Trophoblast cell (in vitro differentiated cells and primary cell): ENCODE measurements around the gene CFAP100.

Experiments
- DNase-seq, 2 donors: peaks; one replicate each; pipeline ENCODE4 v3.0.0-alpha.2; 2016
- H2AFZ ChIP-seq: 2 replicates; pipeline ENCODE4 v1.6.1; 2013; ENCODE audit warnings: low read length, moderate library complexity, mild to moderate bottlenecking; ENCODE audit not compliant: insufficient read depth, poor library complexity
- H2AK5ac ChIP-seq: 2 replicates; pipeline ENCODE4 v1.6.1; 2013; ENCODE audit warnings: mild to moderate bottlenecking, low read length
- H2BK120ac ChIP-seq: 2 replicates; pipeline ENCODE4 v1.6.1; 2013; ENCODE audit warnings: low read length, mild to moderate bottlenecking, moderate library complexity; ENCODE audit not compliant: insufficient read depth, poor library complexity
- H2BK12ac ChIP-seq: 2 replicates; pipeline ENCODE4 v1.6.1; 2013; ENCODE audit warnings: mild to moderate bottlenecking, low read length, moderate library complexity
- H2BK5ac ChIP-seq: 2 replicates; pipeline ENCODE4 v1.6.1; 2013; ENCODE audit warnings: low read length, low read depth, moderate library complexity, mild to moderate bottlenecking; ENCODE audit not compliant: poor library complexity
- H3K14ac ChIP-seq: 2 replicates; pipeline ENCODE4 v1.6.1; 2013; ENCODE audit warnings: mild to moderate bottlenecking, low read length
- H3K18ac ChIP-seq: 2 replicates; pipeline ENCODE4 v1.6.1; 2013; ENCODE audit warnings: mild to moderate bottlenecking, low read length
- H3K23ac ChIP-seq: 2 replicates; pipeline ENCODE4 v1.6.1; 2013; ENCODE audit warnings: low read length
- H3K27ac ChIP-seq: 2 replicates; pipeline ENCODE4 v1.5.1; 2013; ENCODE audit warnings: low read depth, mild to moderate bottlenecking, inconsistent platforms, low read length, moderate library complexity
- H3K27me3 ChIP-seq: 2 replicates; pipeline ENCODE4 v1.6.1; 2013; ENCODE audit warnings: inconsistent platforms, mild to moderate bottlenecking, low read length, moderate library complexity; ENCODE audit not compliant: insufficient read depth
- H3K36me3 ChIP-seq, 2 experiments: 1 replicate in 1 of 2; 2 replicates in 1 of 2; pipeline ENCODE4 v1.6.1; 2013; ENCODE audit warnings: low read length in 2 of 2, mild to moderate bottlenecking in 2 of 2, moderate library complexity in 1 of 2; ENCODE audit not compliant: insufficient read depth in 2 of 2, control insufficient read depth in 1 of 2
- H3K4ac ChIP-seq: 2 replicates; pipeline ENCODE4 v1.6.1; 2013; ENCODE audit warnings: low read depth, mild to moderate bottlenecking, low read length, moderate library complexity
- H3K4me1 ChIP-seq, 2 experiments: 1 replicate in 1 of 2; 2 replicates in 1 of 2; pipeline ENCODE4 v1.6.1; 2013; ENCODE audit warnings: low read length in 2 of 2, mild to moderate bottlenecking in 2 of 2, moderate library complexity in 1 of 2; ENCODE audit not compliant: insufficient read depth in 2 of 2, control insufficient read depth in 1 of 2
- H3K4me2 ChIP-seq: 2 replicates; pipeline ENCODE4 v1.6.1; 2013; ENCODE audit warnings: inconsistent platforms, mild to moderate bottlenecking, low read length, moderate library complexity
- H3K4me3 ChIP-seq: 2 replicates; pipeline ENCODE4 v1.5.1; 2013; ENCODE audit warnings: mild to moderate bottlenecking, low read depth, low read length, inconsistent platforms
- H3K79me1 ChIP-seq: one replicate; pipeline ENCODE4 v1.6.1; 2013; ENCODE audit warnings: low read length
- H3K79me2 ChIP-seq: 2 replicates; pipeline ENCODE4 v1.6.1; 2013; ENCODE audit warnings: low read length, mild to moderate bottlenecking; ENCODE audit not compliant: control insufficient read depth, insufficient read depth, poor library complexity
- H3K9ac ChIP-seq: 2 replicates; pipeline ENCODE4 v1.6.1; 2013; ENCODE audit warnings: mild to moderate bottlenecking, low read length
- H3K9me3 ChIP-seq: 2 replicates; pipeline ENCODE4 v1.6.1; 2013; ENCODE audit warnings: low read depth, mild to moderate bottlenecking, control low read depth, inconsistent platforms, low read length; ENCODE audit not compliant: insufficient read depth
- H4K12ac ChIP-seq: 2 replicates; pipeline ENCODE4 v1.6.1; 2013; ENCODE audit warnings: low read depth, mild to moderate bottlenecking, low read length, moderate library complexity
- H4K8ac ChIP-seq: 2 replicates; pipeline ENCODE4 v1.6.1; 2013; ENCODE audit warnings: low read depth, mild to moderate bottlenecking, low read length, moderate library complexity
- H4K91ac ChIP-seq: one replicate; pipeline ENCODE4 v1.6.1; 2013; ENCODE audit warnings: low read depth, mild to moderate bottlenecking, low read length, moderate library complexity
- WGBS: extraction: QIAGEN DNeasy Blood & Tissue Kit; methylation state at CpG from one replicate; pipeline ENCODE4 v1.1.7; 2013; ENCODE audit warnings: missing lambda C conversion rate; ENCODE audit not compliant: insufficient read length, insufficient coverage; ENCODE audit errors: extremely low coverage; 5-methylcytosine and 5-hydroxymethylcytosine counted together

CFAP100 gene

GRCh38 chr3:126422121-126422520, 27.4 kb downstream of the CFAP100 start:
- H3K36me3 ChIP-seq = no peaks in the 10 kb centered on the region
- H3K79me1 ChIP-seq = no peaks in the 10 kb centered on the region

GRCh38 chr3:126422571-126423091, 27.9 kb downstream of the CFAP100 start:
- no peak overlapping the region for H2BK120ac ChIP-seq
- H3K23ac ChIP-seq = no peak overlapping the region
- peaks cover 2 to 5% of the 10 kb centered on the region in 2 experiments for H3K4me1 ChIP-seq
- no peak overlapping the region for H3K4ac ChIP-seq
- H3K9me3 ChIP-seq = peaks cover 5% of the 10 kb centered on the region
- no peaks in the 10 kb centered on the region for H3K36me3 ChIP-seq
- no peak overlapping the region for H2BK5ac ChIP-seq
- H2AK5ac ChIP-seq = no peak overlapping the region
- H2AFZ ChIP-seq = no peak overlapping the region
- no peak overlapping the region for H3K4me2 ChIP-seq
- H4K12ac ChIP-seq = no peak overlapping the region
- H2BK12ac ChIP-seq = no peak overlapping the region
- WGBS = no CpG with 5 or more reads among the region's 4 CpGs
- H3K14ac ChIP-seq = no peak overlapping the region
- no peaks in the 10 kb centered on the region for H3K27me3 ChIP-seq
- no peak overlapping the region for H3K4me3 ChIP-seq
- no peaks in the 10 kb centered on the region for H3K79me1 ChIP-seq
- no peak overlapping the region for H3K9ac ChIP-seq
- no peak overlapping the region for H3K18ac ChIP-seq
- no peak overlapping the region for H3K27ac ChIP-seq
- no peak for DNase-seq
- no peak overlapping the region for H4K91ac ChIP-seq
- no peaks in the 10 kb centered on the region for H3K79me2 ChIP-seq
- H4K8ac ChIP-seq = no peak overlapping the region

More at GRCh38 chr3:126422121-126422520, 27.4 kb downstream of the CFAP100 start:
- no peak overlapping the region for H3K27ac ChIP-seq
- no peak overlapping the region for H3K4me2 ChIP-seq
- no peak overlapping the region for H3K14ac ChIP-seq
- no peaks in the 10 kb centered on the region for H3K27me3 ChIP-seq
- peaks cover 2 to 5% of the 10 kb centered on the region in 2 experiments for H3K4me1 ChIP-seq
- H3K18ac ChIP-seq = no peak overlapping the region
- no peak overlapping the region for H3K23ac ChIP-seq
- WGBS = no CpG with 5 or more reads among the region's 8 CpGs
- H4K12ac ChIP-seq = no peak overlapping the region
- no peak overlapping the region for H3K9ac ChIP-seq
- H3K4ac ChIP-seq = no peak overlapping the region
- H4K91ac ChIP-seq = no peak overlapping the region
- peaks cover 5% of the 10 kb centered on the region for H3K9me3 ChIP-seq
- H4K8ac ChIP-seq = no peak overlapping the region
- no peak for DNase-seq
- H2BK120ac ChIP-seq = no peak overlapping the region
- H2BK5ac ChIP-seq = no peak overlapping the region
- no peak overlapping the region for H2BK12ac ChIP-seq
- no peak overlapping the region for H2AFZ ChIP-seq
- no peak overlapping the region for H2AK5ac ChIP-seq
- H3K4me3 ChIP-seq = no peak overlapping the region
- no peaks in the 10 kb centered on the region for H3K79me2 ChIP-seq

- Histone ChIP-seq H2AFZ (no peak overlapping the region), H3K27ac (no peak overlapping the region), H3K18ac (no peak overlapping the region), H3K4me1 (peaks cover 2 to 5% of the 10 kb centered on the region in 2 experiments), H3K27me3 (no peaks in the 10 kb centered on the region), H3K9ac (no peak overlapping the region), H3K14ac (no peak overlapping the region), H4K8ac (no peak overlapping the region), H3K23ac (no peak overlapping the region), H4K91ac (no peak overlapping the region), H3K4me2 (no peak overlapping the region), H3K4ac (no peak overlapping the region), H2BK12ac (no peak overlapping the region), H3K79me2 (no peaks in the 10 kb centered on the region), H3K9me3 (peaks cover 5% of the 10 kb centered on the region), H3K4me3 (no peak overlapping the region), H4K12ac (no peak overlapping the region), H2AK5ac (no peak overlapping the region), H3K36me3 (no peaks in the 10 kb centered on the region), H2BK5ac (no peak overlapping the region), H3K79me1 (no peaks in the 10 kb centered on the region), H2BK120ac (no peak overlapping the region)
- no peak for DNase-seq
- WGBS = no CpG with 5 or more reads among the region's 26 CpGs
Observed at GRCh38 chr3:126423191-126424038, 28.7 kb downstream of the CFAP100 start.

- H3K23ac ChIP-seq = no peak overlapping the region
- H3K36me3 ChIP-seq = no peaks in the 10 kb centered on the region
- no peak overlapping the region for H2AFZ ChIP-seq
- no peak overlapping the region for H3K4me2 ChIP-seq
- H3K4me1 ChIP-seq = peaks cover 2 to 5% of the 10 kb centered on the region in 2 experiments
- no peak overlapping the region for H3K18ac ChIP-seq
- no peaks in the 10 kb centered on the region for H3K79me1 ChIP-seq
- no peak overlapping the region for H4K91ac ChIP-seq
- H3K27ac ChIP-seq = no peak overlapping the region
- no peak overlapping the region for H3K4me3 ChIP-seq
- H4K8ac ChIP-seq = no peak overlapping the region
- no peak for DNase-seq
- no peak overlapping the region for H4K12ac ChIP-seq
- H3K4ac ChIP-seq = no peak overlapping the region
- H3K9me3 ChIP-seq = peaks cover 5% of the 10 kb centered on the region
- no peaks in the 10 kb centered on the region for H3K27me3 ChIP-seq
- H3K79me2 ChIP-seq = no peaks in the 10 kb centered on the region
- H2BK5ac ChIP-seq = no peak overlapping the region
- no peak overlapping the region for H2AK5ac ChIP-seq
- H3K9ac ChIP-seq = no peak overlapping the region
- no peak overlapping the region for H2BK12ac ChIP-seq
- no CpG with 5 or more reads among the region's 10 CpGs for WGBS
- H3K14ac ChIP-seq = no peak overlapping the region
- H2BK120ac ChIP-seq = no peak overlapping the region
Observed at GRCh38 chr3:126424039-126424717, 29.5 kb downstream of the CFAP100 start.
